Measurements from ENCODE around the gene HERC4.
A peak's percentile ranks its signal among the peaks of the same experiment; 100 is the strongest.

The HERC4 gene

GRCh38 chr10:67965456-67965855 lies 109.6 kb downstream of the HERC4 start:
- no peak for DNase-seq (ENCODE audit: low spot score)

GRCh38 chr10:67959839-67960476 lies 115.1 kb downstream of the HERC4 start:
- DNase-seq (ENCODE audit: low spot score), result no peak

- no peak for DNase-seq (ENCODE audit: low spot score)
Observed at GRCh38 chr10:67955614-67956013, 119.5 kb downstream of the HERC4 start.

- DNase-seq (ENCODE audit: low spot score), result no peak
Observed at GRCh38 chr10:67943917-67944316, 131.2 kb downstream of the HERC4 start.

- DNase-seq (ENCODE audit: low spot score), result peak; percentile 18
Observed at GRCh38 chr10:67936416-67936815, 138.7 kb downstream of the HERC4 start.

- DNase-seq (ENCODE audit: low spot score), result no peak
Observed at GRCh38 chr10:67935223-67935622, 139.9 kb downstream of the HERC4 start.

- DNase-seq (ENCODE audit: low spot score), result no peak
Observed at GRCh38 chr10:67934336-67934735, 140.7 kb downstream of the HERC4 start.

GRCh38 chr10:67933199-67933598 lies 141.9 kb downstream of the HERC4 start:
- DNase-seq (ENCODE audit: low spot score), result no peak

GRCh38 chr10:67926951-67927350 lies 148.1 kb downstream of the HERC4 start:
- peak; percentile 27 for DNase-seq (ENCODE audit: low spot score)

- DNase-seq (ENCODE audit: low spot score), result peak; percentile 51
Observed at GRCh38 chr10:67925449-67926005, 149.6 kb downstream of the HERC4 start.

- no peak for DNase-seq (ENCODE audit: low spot score)
Observed at GRCh38 chr10:67924136-67924535, 150.9 kb downstream of the HERC4 start.

GRCh38 chr10:67923551-67923950 lies 151.5 kb downstream of the HERC4 start:
- peak; percentile 15 for DNase-seq (ENCODE audit: low spot score)

- no peak for DNase-seq (ENCODE audit: low spot score)
Observed at GRCh38 chr10:67921065-67921464, 154.0 kb downstream of the HERC4 start.

- DNase-seq (ENCODE audit: low spot score), result no peak
Observed at GRCh38 chr10:67917679-67918078, 157.4 kb downstream of the HERC4 start.

- DNase-seq (ENCODE audit: low spot score), result no peak
Observed at GRCh38 chr10:67917169-67917568, 157.9 kb downstream of the HERC4 start.

GRCh38 chr10:67914777-67915340 lies 160.2 kb downstream of the HERC4 start:
- no peak for DNase-seq (ENCODE audit: low spot score)

- peak; percentile 18 for DNase-seq (ENCODE audit: low spot score)
Observed at GRCh38 chr10:67912331-67912946, 162.6 kb downstream of the HERC4 start.

GRCh38 chr10:67903581-67903980 lies 171.5 kb downstream of the HERC4 start:
- no peak for DNase-seq (ENCODE audit: low spot score)

GRCh38 chr10:67893637-67894036 lies 181.4 kb downstream of the HERC4 start:
- DNase-seq (ENCODE audit: low spot score), result no peak

- peak; percentile 65 for DNase-seq (ENCODE audit: low spot score)
Observed at GRCh38 chr10:67884842-67885670, 190.0 kb downstream of the HERC4 start.

GRCh38 chr10:67884313-67884841 lies 190.7 kb downstream of the HERC4 start, which contains the start of gene SIRT1:
TSS of gene SIRT1 (plus strand) at chr10:67884656. CDS start at chr10:67884722, 66 bp downstream.
- peak; percentile 97 for DNase-seq (ENCODE audit: low spot score)

- peak; percentile 6 for DNase-seq (ENCODE audit: low spot score)
Observed at GRCh38 chr10:67883710-67884312, 191.3 kb downstream of the HERC4 start.

Measured in AG08395 (cell line).